Astrocyte (in vitro differentiated cells and primary cell): ENCODE data around the gene FBXW12.

Experiments used
- CTCF ChIP-seq: IDR thresholded peaks from 2 replicates; pipeline ENCODE4 v1.5.1; 2011; ENCODE audit warnings: low read depth, mild to moderate bottlenecking, inconsistent platforms, low read length, moderate library complexity; ENCODE audit not compliant: insufficient read depth
- EZH2 ChIP-seq: IDR thresholded peaks from 2 replicates; pipeline ENCODE4 v1.6.1; 2012; ENCODE audit warnings: mild to moderate bottlenecking, low read length, inconsistent platforms; ENCODE audit not compliant: insufficient read depth

- no peak for TF ChIP-seq CTCF
- TF ChIP-seq EZH2 = no peak
Observed at GRCh38 chr3:48370333-48370713, 1.7 kb upstream of the FBXW12 start.
